ENCODE results near the gene NTM.

The NTM gene

DNA sequence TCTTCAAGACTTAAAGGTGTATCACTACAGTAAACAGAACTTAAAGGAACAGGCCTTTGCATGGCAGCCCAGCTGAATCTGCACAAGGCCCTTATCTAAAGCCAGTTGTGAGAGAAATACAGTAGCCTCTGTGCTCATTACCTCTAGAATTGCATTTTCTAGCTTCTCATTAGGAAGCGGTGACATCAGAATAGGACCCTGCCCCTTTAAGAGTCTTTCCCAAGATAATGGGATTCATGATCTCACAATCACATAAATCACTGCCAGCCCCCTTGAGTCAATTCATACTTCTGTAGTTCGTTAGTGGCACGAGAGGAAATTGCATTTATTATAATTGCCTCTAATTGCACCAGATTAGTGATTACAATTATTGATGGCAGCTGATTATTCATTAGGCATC lies 170.3 kb downstream of the NTM start:
- H3K4me1 Mint-ChIP-seq (ENCODE audit: low read depth), result no peaks in the 10 kb centered on the region
- H3K36me3 Mint-ChIP-seq (ENCODE audit: low read depth), result no peaks in the 10 kb centered on the region
- H3K27ac Mint-ChIP-seq, result no peak overlapping the region

DNA sequence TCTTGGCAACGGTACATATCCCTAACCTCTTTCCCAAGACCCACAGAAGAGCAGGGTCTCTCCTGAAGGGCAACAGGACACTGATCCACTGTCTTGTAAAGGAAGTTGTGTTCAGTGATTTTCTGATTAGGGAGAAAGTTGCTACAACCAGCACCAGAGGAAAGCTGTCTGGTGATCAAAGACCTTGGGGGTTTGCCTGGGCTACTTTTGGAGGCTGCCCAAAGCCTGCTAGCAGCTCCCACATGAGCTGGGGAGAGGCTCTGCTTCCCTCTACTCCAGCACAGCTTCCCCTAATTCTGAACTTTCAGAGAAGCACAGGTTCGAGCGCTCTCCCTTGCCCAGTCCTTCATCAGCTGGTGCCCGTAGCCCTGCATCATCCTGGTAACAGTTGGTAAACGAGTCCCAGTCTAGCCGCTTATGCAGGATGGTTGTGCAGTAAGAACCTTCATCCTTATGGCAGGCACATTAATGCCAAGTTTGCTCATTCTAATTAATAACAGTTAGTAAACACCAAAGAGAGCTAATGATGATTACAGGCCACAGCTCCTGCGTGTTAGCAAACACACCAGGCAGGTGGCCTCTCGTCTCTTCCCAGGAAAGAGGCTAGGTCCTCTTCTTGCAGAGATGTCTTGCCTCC lies 173.1 kb downstream of the NTM start:
- Mint-ChIP-seq H3K9me3 (peaks cover 5% of the 10 kb centered on the region), H3K36me3 (ENCODE audit: low read depth) (no peaks in the 10 kb centered on the region), H3K4me1 (ENCODE audit: low read depth) (no peaks in the 10 kb centered on the region), H3K27ac (no peak overlapping the region), H3K27me3 (no peaks in the 10 kb centered on the region), H3K4me3 (no peak overlapping the region)

More for the DNA sequence above, 170.3 kb downstream of the NTM start:
- Mint-ChIP-seq H3K9me3 (peaks cover 5% of the 10 kb centered on the region), H3K4me3 (no peak overlapping the region), H3K27me3 (no peaks in the 10 kb centered on the region)

DNA sequence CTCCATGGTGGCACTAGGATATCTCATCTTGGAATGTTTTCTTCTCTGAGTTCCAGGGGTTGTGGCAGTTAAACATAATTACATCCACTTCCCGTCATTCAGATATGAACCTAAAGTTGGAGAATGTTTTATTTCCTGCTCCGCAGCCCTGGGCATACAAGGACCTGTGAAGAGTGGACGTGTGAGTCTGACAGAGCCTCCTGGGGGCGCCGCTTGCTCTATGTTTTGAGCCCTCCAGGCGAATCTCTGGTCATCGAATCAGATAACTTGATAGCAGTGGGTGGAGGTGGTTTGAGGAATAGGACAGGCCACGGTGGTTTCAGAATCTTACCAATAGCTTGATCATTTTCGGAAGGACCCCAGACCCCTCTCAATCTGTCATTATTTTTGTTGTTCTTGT lies 174.2 kb downstream of the NTM start:
- Mint-ChIP-seq H3K27ac (no peak overlapping the region), H3K36me3 (ENCODE audit: low read depth) (no peaks in the 10 kb centered on the region)

DNA sequence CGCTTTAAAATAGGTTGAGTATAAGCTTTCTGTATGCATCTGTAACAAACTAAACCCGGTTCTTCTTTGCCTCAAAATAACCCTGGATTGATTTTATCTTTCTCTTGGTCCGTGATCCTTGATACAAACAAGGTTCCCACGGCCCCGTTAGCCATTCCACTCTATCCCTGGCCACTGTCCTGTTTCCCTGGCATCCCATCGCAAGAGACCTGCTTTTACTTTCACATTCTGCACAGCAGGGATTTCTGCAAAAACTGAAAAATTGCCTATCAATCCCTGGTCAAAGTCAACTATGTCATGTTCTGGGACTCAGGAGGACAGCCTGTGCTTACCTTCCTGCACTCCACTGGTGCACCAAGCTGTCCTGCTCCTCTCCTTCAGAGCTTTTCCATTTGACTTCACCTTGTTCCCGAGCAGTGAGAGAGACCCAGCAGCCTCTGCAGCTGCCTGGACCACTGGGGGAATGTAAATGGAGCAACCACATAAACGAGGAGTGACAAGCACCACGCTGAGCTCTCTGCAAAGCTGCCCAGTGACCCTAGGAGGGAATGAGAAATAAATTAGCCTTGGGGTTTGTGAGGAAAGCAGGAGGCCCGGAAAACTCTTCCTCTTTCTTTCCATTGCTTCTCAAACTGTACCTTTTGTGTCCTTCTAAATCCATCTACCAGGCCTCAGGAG lies 175.9 kb downstream of the NTM start:
- H3K4me3 Mint-ChIP-seq, result no peak overlapping the region
- H3K4me1 Mint-ChIP-seq (ENCODE audit: low read depth), result no peaks in the 10 kb centered on the region
- peaks cover 5% of the 10 kb centered on the region for H3K9me3 Mint-ChIP-seq
- no peaks in the 10 kb centered on the region for H3K27me3 Mint-ChIP-seq
- no peak overlapping the region for H3K27ac Mint-ChIP-seq
- H3K36me3 Mint-ChIP-seq (ENCODE audit: low read depth), result no peaks in the 10 kb centered on the region

More for the DNA sequence above, 174.2 kb downstream of the NTM start:
- peaks cover 5% of the 10 kb centered on the region for H3K9me3 Mint-ChIP-seq
- H3K27me3 Mint-ChIP-seq, result no peaks in the 10 kb centered on the region
- H3K4me3 Mint-ChIP-seq, result no peak overlapping the region
- H3K4me1 Mint-ChIP-seq (ENCODE audit: low read depth), result no peaks in the 10 kb centered on the region

DNA sequence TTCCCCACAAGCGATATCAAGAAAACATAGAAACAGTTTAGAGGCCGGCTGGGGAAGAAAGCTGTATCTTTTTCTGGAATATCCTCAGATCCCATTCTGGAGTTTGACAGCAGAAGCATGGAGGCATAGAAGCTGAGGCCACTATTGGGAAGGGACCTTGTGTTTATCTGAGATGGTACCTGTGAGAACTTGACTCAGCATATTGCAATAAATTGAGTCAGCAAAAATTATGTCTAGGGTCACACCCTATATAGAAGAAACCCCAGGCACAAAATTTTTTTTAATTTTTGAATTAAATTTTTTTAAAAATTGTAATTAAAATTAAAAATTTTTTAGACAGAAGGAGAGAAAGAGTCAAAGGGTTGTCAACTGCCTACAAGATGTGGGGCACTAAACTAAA lies 178.7 kb downstream of the NTM start:
- no peak overlapping the region for H3K27ac Mint-ChIP-seq
- H3K27me3 Mint-ChIP-seq, result no peaks in the 10 kb centered on the region
- peaks cover 4% of the 10 kb centered on the region for H3K9me3 Mint-ChIP-seq

GRCh38 chr11:131549770-131550169 lies 179.4 kb downstream of the NTM start:
- Mint-ChIP-seq H3K9me3 (peaks cover 4% of the 10 kb centered on the region), H3K36me3 (ENCODE audit: low read depth) (no peaks in the 10 kb centered on the region), H3K4me1 (ENCODE audit: low read depth) (no peaks in the 10 kb centered on the region), H3K27ac (no peak overlapping the region), H3K4me3 (no peak overlapping the region), H3K27me3 (no peaks in the 10 kb centered on the region)

More for the DNA sequence above, 178.7 kb downstream of the NTM start:
- H3K4me1 Mint-ChIP-seq (ENCODE audit: low read depth), result no peaks in the 10 kb centered on the region
- H3K4me3 Mint-ChIP-seq, result no peak overlapping the region
- H3K36me3 Mint-ChIP-seq (ENCODE audit: low read depth), result no peaks in the 10 kb centered on the region

DNA sequence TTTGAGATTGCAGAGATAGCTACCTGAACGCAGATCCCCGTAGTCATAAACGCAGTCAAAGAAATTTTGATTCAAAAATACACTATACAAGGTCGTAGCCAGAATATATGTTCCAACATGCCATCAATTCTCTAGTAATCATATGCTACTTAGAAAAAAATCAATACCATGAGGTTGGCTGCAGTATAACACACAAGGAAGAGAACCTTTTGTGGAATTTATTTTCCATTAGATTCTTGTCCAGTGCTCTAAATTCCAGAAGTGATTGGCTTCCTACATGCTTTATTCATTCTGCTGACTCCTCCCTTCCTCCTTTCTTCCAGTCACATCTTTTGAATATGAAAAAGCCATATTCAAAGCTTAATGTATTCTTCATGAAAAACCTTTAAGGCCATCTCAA lies 189.9 kb downstream of the NTM start:
- no peaks in the 10 kb centered on the region for H3K36me3 Mint-ChIP-seq (ENCODE audit: low read depth)
- no peaks in the 10 kb centered on the region for H3K4me1 Mint-ChIP-seq (ENCODE audit: low read depth)
- H3K9me3 Mint-ChIP-seq, result no peaks in the 10 kb centered on the region
- H3K4me3 Mint-ChIP-seq, result no peak overlapping the region
- no peak overlapping the region for H3K27ac Mint-ChIP-seq
- no peaks in the 10 kb centered on the region for H3K27me3 Mint-ChIP-seq

DNA sequence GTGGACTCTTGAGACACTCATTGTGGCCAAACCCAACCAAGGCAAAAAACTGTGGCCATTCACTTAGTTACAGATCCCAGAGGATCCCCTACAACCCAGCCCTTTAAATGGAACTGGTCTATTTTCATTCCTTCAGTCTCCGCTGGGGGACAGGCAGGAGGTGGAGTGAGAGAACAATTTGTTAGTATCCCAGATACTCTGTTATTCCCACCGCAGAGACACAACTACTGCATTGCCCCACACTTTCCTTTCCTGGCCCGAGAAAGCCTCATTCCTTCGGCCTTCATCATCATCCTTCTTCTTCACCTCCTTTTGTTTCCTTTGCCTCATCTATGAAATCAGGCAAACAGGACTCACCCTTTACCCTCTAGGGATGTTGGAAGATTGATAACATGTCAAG lies 191.1 kb downstream of the NTM start:
- Mint-ChIP-seq H3K27ac (no peak overlapping the region), H3K4me3 (no peak overlapping the region), H3K4me1 (ENCODE audit: low read depth) (no peaks in the 10 kb centered on the region), H3K9me3 (no peaks in the 10 kb centered on the region), H3K36me3 (ENCODE audit: low read depth) (no peaks in the 10 kb centered on the region), H3K27me3 (no peaks in the 10 kb centered on the region)

DNA sequence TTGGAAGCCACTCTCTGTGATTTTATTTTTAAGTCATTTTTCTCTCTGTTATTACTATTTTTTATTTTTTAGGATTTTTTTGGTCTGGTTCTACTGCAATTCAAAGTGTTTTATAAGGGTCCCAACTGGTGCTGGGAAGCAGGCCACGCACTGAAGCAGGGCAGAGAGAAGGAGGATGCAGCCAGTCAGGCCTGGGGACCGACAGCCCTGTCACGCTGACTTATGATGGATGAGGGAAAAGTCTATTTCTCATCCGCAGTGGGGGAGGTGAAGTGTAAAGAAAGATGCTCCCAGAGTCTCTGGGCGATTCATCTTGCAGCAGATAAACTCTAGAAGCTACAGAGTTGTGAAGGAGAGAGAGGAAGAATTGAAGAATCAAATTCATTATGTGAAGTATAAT lies 191.6 kb downstream of the NTM start:
- Mint-ChIP-seq H3K4me1 (ENCODE audit: low read depth) (no peaks in the 10 kb centered on the region), H3K9me3 (no peaks in the 10 kb centered on the region), H3K36me3 (ENCODE audit: low read depth) (no peaks in the 10 kb centered on the region), H3K27me3 (no peaks in the 10 kb centered on the region), H3K27ac (no peak overlapping the region), H3K4me3 (no peak overlapping the region)

DNA sequence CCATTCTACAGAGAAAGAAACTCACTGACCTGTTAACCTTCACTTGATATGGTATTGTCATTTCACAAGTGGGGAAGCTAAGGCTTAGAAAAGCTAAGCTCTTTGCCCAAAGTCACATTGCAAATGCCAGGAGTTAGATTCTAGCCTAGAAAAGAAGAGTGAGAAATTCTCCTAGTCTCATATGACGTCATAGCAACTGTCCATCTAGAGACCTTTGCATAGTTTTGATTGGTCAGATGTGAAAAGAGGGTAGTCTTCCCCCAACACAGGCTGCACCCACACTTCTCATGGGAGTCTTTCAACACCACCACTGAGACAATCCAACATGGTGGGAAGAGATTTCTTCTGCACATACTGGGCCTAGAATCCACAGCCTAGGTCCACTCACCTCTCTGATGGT lies 197.9 kb downstream of the NTM start:
- Mint-ChIP-seq H3K4me3 (no peak overlapping the region), H3K27me3 (peaks cover 4% of the 10 kb centered on the region), H3K9me3 (no peaks in the 10 kb centered on the region), H3K36me3 (ENCODE audit: low read depth) (no peaks in the 10 kb centered on the region), H3K27ac (no peak overlapping the region), H3K4me1 (ENCODE audit: low read depth) (no peaks in the 10 kb centered on the region)

- H3K4me3 Mint-ChIP-seq, result no peak overlapping the region
- H3K9me3 Mint-ChIP-seq, result no peaks in the 10 kb centered on the region
- peaks cover 4% of the 10 kb centered on the region for H3K27me3 Mint-ChIP-seq
- no peaks in the 10 kb centered on the region for H3K4me1 Mint-ChIP-seq (ENCODE audit: low read depth)
- H3K36me3 Mint-ChIP-seq (ENCODE audit: low read depth), result no peaks in the 10 kb centered on the region
- no peak overlapping the region for H3K27ac Mint-ChIP-seq
Observed at GRCh38 chr11:131571571-131571970, 201.2 kb downstream of the NTM start.

DNA sequence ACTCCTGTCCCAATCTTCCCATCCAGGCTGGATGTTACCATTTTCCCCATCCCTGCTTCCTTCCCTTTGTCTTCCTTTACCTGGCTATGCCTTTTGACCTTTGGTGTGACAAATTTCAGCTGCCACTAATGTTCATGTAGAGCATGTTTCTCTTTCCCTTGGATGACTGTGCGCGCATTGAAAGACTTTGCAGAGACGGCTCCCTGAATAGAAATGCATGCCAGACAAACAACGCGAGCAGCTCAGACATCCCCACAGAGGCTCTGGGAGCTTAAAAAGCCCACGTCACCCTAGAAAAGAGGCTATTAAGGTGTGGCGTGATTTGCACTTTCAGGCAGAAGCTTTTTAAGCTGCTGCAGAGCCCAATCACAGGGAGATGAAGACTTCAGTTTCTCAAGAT lies 202.0 kb downstream of the NTM start:
- H3K4me1 Mint-ChIP-seq (ENCODE audit: low read depth), result no peaks in the 10 kb centered on the region
- H3K36me3 Mint-ChIP-seq (ENCODE audit: low read depth), result no peaks in the 10 kb centered on the region
- no peaks in the 10 kb centered on the region for H3K9me3 Mint-ChIP-seq
- no peak overlapping the region for H3K4me3 Mint-ChIP-seq
- no peak overlapping the region for H3K27ac Mint-ChIP-seq
- H3K27me3 Mint-ChIP-seq, result peaks cover 4% of the 10 kb centered on the region

- H3K36me3 Mint-ChIP-seq (ENCODE audit: low read depth), result no peaks in the 10 kb centered on the region
- no peak overlapping the region for H3K4me3 Mint-ChIP-seq
- H3K27ac Mint-ChIP-seq, result no peak overlapping the region
- H3K9me3 Mint-ChIP-seq, result no peaks in the 10 kb centered on the region
- peaks cover 7% of the 10 kb centered on the region for H3K27me3 Mint-ChIP-seq
- H3K4me1 Mint-ChIP-seq (ENCODE audit: low read depth), result no peaks in the 10 kb centered on the region
Observed at GRCh38 chr11:131579932-131580387, 209.5 kb downstream of the NTM start.

DNA sequence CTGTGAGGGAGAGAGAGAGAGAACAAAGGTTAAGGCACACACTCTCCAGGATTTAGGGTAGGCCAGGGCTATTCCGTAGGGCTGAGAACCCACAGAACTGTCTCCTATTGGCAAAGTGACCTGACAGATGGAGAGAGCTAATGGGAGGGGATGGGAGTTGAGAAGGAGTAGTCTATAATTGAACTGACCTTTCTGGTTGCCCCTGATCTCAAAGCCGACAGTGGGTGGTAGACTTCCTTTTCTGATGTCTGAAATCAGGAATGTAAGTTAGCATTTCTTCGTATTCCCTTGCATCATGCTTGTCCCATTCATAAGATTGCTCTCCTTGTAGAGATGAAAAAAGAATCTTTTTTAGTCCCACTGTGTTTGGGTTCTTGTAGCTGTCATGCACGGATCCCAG lies 210.1 kb downstream of the NTM start:
- H3K4me1 Mint-ChIP-seq (ENCODE audit: low read depth), result no peaks in the 10 kb centered on the region
- H3K27me3 Mint-ChIP-seq, result peaks cover 7% of the 10 kb centered on the region
- no peak overlapping the region for H3K4me3 Mint-ChIP-seq
- H3K36me3 Mint-ChIP-seq (ENCODE audit: low read depth), result no peaks in the 10 kb centered on the region
- H3K9me3 Mint-ChIP-seq, result no peaks in the 10 kb centered on the region
- H3K27ac Mint-ChIP-seq, result no peak overlapping the region

GRCh38 chr11:131581046-131581445 lies 210.6 kb downstream of the NTM start:
- Mint-ChIP-seq H3K4me1 (ENCODE audit: low read depth) (no peaks in the 10 kb centered on the region), H3K4me3 (no peak overlapping the region), H3K27me3 (peaks cover 11% of the 10 kb centered on the region), H3K9me3 (peaks cover 4% of the 10 kb centered on the region), H3K36me3 (ENCODE audit: low read depth) (no peaks in the 10 kb centered on the region), H3K27ac (no peak overlapping the region)

DNA sequence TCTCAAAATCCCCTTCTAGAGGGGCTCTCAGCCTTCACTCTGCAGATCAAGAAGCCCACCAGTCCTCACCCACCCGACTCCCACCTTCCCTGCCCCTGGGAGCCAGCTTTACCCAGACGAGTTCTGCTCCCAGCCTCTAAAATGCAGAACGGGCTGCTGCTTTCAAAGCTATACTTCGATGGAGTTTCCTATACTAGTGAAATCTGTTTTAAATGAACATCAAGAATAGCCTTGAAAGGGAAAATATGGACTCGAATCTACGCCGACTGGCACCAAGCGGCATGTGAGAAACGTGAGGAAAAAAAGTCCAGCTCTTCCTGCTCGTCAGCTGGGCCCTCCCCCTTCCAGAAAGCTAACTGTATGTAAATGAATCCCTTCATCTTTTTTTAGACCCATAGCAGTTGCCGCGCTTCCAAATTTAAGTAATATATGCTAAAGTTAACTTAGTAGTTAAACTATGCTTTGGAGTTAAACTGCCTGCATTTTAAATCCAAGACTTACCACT lies 211.7 kb downstream of the NTM start:
- Mint-ChIP-seq H3K27me3 (peaks cover 11% of the 10 kb centered on the region), H3K27ac (no peak overlapping the region), H3K4me1 (ENCODE audit: low read depth) (no peaks in the 10 kb centered on the region), H3K9me3 (peaks cover 4% of the 10 kb centered on the region), H3K4me3 (no peak overlapping the region), H3K36me3 (ENCODE audit: low read depth) (no peaks in the 10 kb centered on the region)
